T-helper 1 cell (primary cell): ENCODE measurements around the gene PRKRA.
A peak's percentile ranks its signal among the peaks of the same experiment; 100 is the strongest.
"Not testable (repeated sequence)": the region's sequence is repeated elsewhere in the genome, so short reads cannot be mapped to it uniquely, and the experiment has no call there.

Experiments
- DNase-seq, 5 donors: peaks; one replicate each; pipeline ENCODE4 v3.0.0-alpha.2; 2012 to 2020
- total RNA-seq, 4 donors: gene quantifications; one replicate each; lab custom pipeline; 2026; lab: John Stamatoyannopoulos, UW

PRKRA gene
- total RNA-seq: 59.7 to 91.6 (median 77.3) reads per million in 4 donors

DNA sequence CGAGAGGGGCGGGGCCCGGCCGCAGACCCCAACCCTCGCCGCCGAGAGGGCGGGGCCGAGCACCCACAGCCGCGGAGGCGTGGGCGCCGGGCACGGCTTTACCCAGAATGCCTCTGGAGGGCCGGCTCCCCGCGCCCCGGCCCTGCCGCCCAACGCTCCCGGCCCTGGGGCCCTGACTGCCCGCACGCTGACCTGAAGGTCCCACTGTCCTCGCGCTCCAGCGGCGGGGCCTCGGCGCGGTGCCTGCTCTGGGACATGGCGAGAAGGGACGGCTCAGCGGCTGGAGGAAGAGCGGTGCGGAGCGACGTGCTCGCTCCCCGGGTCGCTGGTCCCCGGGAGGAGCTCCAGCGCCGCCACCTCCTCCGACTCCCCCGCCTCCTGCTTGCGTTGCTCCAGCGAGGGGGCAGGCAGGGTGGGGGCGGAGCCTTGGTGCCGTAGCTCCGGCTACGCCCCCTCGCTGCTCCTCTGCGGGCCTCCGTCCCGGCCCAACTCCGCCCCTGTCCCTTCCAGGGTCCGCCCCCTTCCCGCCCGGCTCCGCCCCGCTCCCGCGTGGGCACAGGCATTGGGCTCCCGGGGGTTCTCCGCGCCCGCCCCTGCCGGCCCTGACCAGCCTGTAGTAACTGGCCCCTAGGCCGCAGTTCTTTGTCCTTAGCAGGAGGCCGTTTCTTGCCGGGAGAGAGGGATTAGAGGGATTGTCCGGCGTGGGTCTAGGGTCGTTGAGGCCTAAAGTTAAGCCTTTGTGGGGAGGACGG lies at the start of gene PRKRA, which contains the start of gene PJVK:
TSS of gene PRKRA (minus strand) at position 402 of the 752 bp plus-strand sequence. CDS start at position 257, 145 bp downstream.
TSS of gene PJVK (plus strand) at position 605 of the 752 bp plus-strand sequence. CDS start 2,032 bp downstream, outside the sequence.
- peak; percentile 92 to 97 (median 93) for DNase-seq

- no peak for DNase-seq
Measured at GRCh38 chr2:178499640-178500039, 48.7 kb upstream of the PRKRA start.

- no peak for DNase-seq
Measured at GRCh38 chr2:178498137-178498536, 47.2 kb upstream of the PRKRA start.

DNA sequence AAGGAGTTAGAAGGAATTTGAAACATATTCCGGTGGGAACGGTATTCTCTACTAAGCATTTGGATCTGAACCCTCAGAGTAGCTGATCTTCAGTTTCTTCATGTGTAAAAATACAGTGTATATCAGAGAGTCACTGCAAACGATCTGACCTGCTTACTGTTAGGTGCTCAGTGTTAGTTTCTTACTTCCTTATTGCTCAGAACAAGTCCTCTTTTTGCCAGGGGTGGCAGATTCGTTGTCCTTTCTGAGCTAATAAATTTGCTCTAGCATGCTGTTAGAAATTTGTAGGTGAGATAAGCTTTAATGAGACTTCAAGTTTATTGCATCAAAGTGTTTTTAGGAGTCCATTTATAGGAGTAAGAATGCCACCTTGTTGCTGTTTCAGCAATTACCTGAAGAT lies 45.1 kb upstream of the PRKRA start:
- DNase-seq: no peak

- DNase-seq: no peak
Measured at GRCh38 chr2:178491612-178492011, 40.6 kb upstream of the PRKRA start.

DNA sequence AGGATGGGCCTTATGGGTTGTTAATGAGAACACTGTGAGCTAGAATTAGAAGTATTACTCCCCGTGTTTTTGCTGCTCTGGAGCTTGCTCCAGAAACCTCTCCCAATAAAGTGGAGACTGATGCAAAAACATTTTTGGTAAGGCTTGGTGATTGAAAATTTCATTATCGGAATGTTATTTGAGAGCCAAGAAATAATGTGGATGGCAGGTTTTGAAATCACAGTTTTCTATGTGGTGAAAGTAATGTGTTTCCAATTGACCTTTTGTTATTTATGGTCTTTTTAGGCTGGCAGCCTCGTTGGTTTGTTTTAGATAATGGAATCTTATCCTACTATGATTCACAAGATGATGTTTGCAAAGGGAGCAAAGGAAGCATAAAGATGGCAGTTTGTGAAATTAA lies 34.4 kb upstream of the PRKRA start:
- DNase-seq: no peak

GRCh38 chr2:178484245-178485041 lies 33.5 kb upstream of the PRKRA start:
- no peak for DNase-seq

DNA sequence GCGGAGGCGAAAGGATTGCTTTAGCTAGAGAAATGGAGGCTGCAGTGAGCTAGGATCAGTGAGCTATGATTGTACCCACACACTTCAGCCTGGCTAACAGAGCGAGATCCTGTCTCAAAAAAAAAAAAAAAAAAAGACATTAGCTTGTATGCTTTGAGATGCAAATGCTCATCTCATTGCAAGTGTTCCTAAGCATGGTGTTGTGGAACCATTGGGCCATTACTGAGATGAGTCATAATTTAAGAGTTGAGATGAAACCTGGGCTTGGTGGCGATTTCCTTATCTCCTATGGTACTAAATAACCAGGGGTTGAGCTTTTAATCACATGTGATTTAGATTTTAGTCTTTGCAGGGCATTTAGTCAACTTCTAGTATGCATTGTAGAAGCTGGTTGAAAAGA lies 31.5 kb upstream of the PRKRA start:
- DNase-seq: peak in 1 of 5 donors; percentile 41

GRCh38 chr2:178480227-178481181 lies 29.5 kb upstream of the PRKRA start, which contains the start of gene PLEKHA3:
Gene PLEKHA3 (plus strand): TSS chr2:178480457. CDS start chr2:178480870, 413 bp downstream.
- DNase-seq: peak; percentile 63 to 84 (median 70)

DNA sequence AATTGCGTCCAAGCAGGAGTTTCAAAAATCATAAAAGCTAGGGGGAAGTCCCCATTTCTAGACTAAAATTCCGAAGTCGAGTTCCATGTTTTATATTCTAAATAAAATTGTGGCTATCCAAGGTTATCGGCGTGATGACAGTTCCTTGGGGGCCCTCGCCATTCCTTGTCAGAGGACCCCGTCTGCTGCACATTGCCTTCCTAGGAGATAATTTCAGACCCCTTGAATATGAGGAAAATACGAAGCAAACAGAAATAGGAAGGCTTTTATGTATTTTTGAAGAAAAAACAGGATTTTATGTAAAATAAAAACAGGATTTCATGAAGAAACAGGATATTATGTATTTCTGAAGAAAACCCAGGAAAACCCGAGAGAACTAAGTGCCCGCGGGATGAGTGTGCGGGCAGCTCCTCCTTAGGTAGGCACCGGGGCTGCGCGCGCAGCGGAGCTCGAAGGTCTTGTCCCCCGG lies 28.8 kb upstream of the PRKRA start:
- DNase-seq: no peak

GRCh38 chr2:178479275-178479616 lies 28.3 kb upstream of the PRKRA start:
- DNase-seq: no peak

DNA sequence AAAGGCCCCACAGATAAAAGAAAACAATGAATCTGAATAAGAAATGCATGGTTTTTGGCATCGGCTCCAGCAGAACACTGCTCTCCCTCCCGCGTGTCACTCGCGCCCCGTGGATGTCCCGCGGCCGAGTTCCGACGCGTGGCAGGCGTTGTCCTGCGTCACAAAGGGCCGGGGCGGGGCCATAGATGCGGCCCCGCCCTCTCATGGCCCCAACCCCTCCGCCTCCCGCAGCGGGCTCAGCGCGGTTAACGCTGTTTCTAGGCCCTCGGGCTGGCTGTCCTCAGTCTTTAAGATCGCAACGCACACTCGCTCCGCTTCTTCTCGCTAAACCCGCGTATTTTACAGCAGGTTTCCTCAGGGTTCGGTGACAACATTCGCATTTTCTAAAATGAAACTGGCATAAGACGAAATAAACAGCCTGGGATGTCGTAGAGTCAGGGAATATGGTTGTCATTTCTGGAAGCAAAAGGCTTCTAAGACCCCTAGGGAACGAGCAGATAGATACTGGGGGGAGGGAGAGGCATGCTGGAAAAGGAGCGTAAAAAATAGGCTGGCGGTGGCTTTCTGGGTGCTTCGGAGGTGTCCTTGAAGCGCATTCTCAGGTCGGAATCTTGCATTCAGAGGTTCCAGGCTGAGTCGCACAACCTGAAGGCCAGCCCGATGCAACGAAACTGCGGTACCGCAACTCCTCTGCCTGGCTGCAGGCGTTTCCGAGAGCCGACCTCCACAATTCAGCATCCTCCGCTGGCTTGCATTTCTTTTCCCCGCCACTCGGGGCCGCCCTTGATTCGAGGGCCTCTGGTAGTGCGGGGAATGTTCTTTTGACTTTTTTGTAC lies 27.7 kb upstream of the PRKRA start, which contains the start of gene FKBP7:
TSS of gene FKBP7 (minus strand) at position 162 of the 836 bp plus-strand sequence. CDS start at position 61, 101 bp downstream.
- DNase-seq: peak; percentile 75 to 86 (median 85)

DNA sequence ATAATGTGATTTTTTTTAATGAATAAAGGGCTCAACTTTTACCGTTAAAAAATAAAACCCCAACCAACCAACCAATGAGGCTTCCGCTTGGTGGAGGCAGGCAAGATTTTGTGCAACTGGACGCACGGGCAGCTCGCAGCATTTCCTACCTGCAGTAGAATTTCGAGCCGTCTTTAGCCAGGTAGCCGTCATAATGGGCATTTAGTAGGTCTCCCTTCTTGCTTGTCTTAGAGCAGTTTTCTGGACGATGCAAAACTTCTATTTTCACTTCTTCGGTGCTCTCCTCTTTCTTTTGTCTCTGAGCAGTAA lies 27.1 kb upstream of the PRKRA start:
- DNase-seq: no peak

- no peak for DNase-seq
Measured at GRCh38 chr2:178477443-178478129, 26.6 kb upstream of the PRKRA start.

GRCh38 chr2:178476477-178476876 lies 25.5 kb upstream of the PRKRA start:
- no peak for DNase-seq

DNA sequence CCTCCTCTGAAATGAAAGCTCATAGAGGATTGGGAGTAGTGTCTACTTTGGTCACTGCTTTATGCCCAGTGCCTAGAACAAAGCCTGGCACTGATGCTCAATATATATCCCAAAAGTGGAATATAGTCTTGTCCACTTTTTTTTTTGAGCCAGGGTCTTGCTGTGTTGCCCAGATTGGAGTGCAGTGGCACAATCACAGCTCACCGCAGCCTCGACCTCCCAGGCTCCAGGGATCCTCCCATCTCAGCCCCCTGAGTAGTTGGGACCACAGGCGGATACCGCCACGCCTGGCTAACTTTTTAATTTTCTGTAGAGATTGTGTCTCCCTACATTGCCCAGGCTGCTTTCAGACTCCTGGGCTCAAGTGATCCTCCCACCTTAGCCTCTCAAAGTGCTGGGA lies 23.6 kb upstream of the PRKRA start:
- DNase-seq: no peak

GRCh38 chr2:178473931-178474330 lies 23.0 kb upstream of the PRKRA start:
- DNase-seq: no peak

DNA sequence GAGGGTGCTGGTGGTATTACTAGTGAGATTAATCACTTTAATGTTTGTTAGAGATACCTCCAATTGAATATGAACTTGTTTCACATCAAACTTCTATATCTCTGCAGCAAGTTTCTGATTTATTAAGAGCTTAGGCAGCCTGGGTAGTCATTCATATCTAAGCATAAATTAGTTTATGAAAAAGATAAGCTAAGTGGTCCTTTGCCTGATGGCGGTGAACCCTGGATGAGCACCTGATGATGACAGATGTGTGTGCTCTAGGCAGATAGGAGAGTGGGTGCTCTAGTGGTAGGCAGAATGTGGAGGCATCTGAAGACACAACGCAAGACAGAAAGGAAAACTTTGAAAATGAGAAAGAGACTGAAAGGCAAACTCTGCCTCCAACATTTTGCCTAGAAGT lies 22.4 kb upstream of the PRKRA start:
- DNase-seq: no peak

DNA sequence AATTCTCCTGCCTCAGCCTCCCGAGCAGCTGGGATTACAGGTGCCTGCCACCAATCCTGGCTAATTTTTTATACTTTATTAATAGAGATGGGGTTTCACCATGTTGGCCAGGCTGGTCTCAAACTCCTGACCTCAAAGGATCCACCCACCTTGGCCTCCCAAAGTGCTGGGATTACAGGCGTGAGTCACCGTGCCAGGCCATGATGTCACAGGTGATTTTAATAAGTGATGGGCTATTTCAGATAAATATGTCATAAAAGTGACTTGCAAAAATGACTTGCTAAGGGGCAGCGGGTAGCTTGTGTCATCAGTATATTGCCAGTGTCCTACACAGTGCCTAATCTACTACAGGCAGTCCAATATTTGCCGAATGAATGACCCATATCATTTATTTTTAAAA lies 20.3 kb upstream of the PRKRA start:
- DNase-seq: not testable (repeated sequence)

GRCh38 chr2:178469219-178469849 lies 18.4 kb upstream of the PRKRA start:
- no peak for DNase-seq
